Fibroblast of peridontal ligament (primary cell): ENCODE results near the gene TNNT2.

ENCODE experiments used
- DNase-seq: peaks from one replicate; pipeline ENCODE4 v3.0.0-alpha.2; 2010; ENCODE audit errors: extremely low read depth

TNNT2 gene

DNA sequence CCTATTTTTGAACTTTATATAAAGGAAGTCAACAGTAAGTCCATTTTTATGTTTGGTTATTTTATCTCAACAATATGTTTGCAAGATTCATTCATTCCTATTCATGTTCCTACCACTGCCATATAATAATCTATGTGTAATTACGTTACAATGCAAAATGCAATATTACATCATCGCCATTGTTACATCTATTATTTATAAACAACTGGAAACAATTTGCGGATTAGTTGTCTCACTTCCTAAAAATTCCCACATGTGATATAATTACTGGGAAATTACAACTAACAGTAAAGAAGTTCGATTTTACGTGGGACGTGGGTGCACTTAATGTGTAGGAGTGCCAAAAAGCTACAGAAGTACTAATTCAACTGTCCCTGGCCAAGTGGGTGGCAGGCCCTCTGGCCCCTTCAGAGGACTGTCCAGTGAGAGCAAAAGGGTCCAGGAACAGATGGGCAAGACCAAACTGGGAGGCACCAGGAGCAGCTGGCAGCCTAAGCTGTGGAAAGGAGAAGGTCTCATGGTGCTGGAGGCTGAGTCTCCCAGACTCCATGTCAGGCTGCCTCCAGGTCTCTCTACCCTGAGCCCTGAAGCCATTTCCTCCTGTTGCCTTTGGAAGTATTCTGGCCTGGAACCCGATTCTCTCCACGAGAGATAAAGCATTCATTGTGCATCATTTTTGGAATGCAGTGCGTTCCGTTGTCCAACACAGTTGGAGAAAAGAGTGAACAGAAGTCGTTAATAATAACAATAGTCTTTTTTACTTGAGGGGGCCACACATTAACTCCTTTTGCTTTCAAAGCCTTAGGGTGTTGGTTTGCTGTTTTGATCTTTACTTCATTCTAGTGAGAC lies 42.9 kb downstream of the TNNT2 start:
- DNase-seq = no peak

DNA sequence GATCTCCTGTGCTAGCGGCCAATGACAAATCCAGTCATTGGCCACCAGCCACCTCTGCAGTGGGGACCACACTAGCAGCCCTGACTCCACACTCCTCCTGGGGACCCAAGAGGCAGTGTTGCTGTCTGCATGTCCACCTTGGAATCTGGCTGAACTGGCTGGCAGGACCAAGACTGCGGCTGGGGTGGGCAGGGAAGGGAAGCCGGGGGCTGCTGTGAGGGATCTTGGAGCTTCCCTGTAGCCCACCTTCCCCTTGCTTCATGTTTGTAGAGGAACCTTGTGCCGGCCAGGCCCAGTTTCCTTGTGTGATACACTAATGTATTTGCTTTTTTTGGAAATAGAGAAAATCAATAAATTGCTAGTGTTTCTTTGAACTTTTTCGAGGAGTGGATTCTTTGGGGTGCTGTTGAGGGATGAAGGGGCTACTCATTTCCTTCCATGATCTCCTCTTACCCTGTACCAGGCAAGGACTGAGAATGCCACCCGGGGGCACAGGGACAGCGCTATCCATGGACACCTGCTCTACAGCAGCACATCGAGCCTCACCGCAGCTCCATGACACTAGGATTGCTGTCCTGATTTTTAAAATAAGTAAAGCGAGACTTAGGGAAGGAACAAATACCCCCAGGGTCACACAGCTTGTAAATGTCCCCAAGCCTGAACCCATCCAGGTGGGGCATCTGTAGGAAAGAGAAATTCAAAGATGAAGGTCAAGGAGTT lies 44.7 kb downstream of the TNNT2 start:
- DNase-seq = no peak

DNA sequence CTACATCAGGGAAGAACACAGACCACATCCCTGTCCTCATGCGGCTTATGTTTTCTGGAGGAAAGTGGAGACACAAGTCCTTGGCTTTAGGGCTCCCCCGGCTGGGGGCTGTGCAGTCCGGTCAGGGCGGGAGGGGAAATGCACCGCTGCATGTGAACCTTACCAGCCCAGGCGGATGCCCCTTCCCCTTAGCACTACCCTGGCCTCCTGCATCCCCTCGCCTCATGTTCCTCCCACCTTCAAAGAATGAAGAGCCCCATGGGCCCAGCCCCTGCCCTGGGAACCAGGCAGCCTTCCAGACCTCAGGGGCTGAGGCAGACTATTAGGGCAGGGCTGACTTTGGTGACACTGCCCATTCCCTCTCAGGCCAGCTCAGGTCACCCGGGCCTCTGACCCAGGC lies 45.5 kb downstream of the TNNT2 start:
- DNase-seq = no peak

DNA sequence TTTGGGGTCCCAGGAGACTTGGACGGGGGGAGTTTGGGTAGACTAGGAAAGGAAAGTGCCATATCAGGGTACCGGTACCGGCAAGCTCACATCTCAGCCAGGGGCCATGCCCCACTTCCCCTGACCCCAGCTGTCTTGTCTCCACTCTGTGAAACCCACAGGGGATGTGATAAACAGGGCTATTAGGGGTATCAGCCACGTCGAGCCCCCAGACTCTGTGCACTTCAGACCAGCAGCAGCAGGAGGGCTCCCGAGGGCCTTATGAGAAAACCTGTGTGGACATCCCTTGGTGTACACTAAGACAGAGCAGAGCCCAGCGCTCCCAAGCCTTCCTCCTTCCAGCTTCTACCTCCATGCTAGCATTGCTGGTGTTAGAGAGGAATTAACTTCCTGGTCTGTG lies 46.3 kb downstream of the TNNT2 start:
- DNase-seq = no peak

DNA sequence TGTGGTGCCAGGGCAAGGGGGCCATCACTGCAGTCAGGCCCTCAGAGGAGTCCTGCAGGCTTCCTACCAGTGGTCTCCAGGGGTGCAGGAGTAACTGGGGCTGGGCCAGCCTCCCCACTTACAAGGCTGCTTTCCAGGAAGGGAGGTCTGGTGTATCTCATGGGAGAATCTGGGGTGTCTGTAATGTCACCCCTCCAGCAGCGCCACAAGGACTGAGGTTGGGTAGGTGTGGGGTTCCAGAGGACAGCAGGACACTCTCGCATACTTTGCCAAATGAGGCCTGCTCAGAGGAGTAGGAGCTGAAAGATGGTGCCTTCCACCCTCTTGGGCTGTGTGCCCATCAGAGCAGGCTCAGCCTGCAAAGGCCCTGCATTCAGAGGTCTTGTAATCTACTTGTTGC lies 46.9 kb downstream of the TNNT2 start:
- no peak for DNase-seq

DNA sequence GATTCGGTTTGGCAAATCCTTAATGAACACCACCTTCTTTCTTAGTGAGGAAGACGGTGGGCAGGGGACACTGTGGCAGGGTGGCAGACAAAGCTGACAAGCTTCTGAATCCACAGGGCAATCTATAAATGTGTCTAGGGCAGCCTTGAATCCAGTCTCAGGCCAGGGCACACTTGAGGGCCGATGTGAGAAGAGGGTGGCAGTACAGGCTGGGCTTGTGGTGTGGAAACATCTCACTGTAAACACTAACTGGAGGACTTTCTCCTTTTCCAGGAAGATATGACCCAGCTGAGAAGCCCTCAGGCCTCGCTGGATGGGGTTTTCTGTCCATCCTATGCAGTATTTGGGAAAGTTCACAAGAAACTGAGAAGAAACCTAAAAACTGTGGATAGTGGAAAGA lies 47.7 kb downstream of the TNNT2 start:
- DNase-seq = peak; percentile 24

DNA sequence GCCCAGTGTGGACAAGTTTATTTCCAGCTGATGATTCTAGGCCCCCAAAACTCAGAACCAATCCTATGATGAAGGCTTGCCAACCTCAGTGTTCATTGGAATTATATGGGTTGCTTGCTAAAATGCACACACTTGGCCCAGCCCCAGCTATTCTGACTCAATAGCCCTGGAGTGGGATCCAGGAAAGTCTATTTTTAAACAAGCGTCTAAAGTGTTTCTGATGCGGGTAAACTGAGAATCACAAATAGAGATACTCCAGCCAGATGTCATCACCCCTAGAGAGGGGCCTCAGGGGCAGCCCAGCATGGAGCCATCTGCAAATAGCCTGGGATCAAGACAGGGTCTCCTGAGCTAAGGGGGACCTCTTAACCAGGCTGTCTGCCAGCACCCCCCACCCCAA lies 48.2 kb downstream of the TNNT2 start:
- peak; percentile 65 for DNase-seq

DNA sequence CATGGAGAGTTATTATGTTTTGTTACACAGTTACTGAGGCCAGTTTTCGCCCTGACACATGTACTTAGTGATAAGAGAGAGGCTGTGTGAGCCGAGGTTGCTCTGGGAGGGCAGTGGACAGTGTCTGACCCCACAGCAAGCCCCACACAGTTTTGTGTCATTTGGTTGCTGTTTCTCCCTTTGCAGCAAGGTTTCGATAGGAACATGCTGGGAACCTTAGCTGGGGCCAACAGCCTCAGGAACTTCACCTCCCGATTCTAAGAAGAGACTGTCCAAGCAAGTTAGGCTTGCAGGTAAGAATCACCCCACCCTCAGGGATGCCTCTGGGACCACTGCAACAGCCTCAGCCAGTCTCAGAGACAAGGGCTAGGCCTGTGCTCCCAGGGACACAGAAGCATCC lies 48.9 kb downstream of the TNNT2 start:
- DNase-seq = no peak

DNA sequence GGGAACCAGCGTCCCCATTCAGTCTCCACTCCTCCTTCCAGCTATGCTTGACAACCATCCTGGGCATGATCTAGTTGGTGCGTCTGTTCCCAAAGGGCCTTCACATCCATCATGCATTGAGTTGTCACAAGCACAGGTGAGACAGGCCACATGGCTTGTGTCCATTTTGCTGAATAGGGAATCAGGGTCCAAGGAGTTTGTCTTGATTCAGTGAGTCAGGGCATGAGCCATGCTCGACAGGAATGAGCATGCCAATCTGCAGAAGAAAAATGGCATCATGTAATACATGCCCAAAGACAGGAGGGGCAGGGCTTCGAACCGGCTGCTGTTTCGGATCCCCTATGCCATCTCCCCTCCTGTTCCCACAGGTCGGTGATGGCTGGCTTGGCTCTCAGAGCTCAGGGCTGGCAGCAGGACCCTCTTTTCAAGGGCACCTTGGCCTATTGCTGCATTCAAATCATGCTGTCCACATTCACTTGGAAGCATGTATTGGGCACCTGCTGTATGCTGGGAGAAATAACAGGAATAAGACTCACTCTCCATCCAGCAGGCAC lies 49.7 kb downstream of the TNNT2 start:
- no peak for DNase-seq

DNA sequence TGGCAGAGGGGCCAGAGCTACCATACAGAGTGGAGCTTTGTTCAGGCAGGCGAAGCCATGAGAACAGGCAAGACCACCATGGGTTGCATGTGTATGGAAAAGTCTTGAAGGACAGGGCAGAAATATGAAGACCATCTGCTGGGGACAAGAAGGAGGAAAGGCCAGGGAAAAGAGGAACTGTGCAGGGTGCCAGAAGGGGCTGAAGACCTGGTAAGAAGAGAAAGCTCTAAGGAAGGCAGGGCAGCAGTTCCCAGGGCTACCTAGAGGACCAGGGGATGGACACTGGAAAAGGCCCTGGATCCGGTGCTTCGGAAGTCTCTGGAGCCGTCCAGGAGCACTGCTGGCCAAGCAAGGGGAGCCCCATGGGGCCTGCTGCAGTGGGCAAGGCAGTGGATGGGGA lies 50.8 kb downstream of the TNNT2 start:
- DNase-seq = no peak

DNA sequence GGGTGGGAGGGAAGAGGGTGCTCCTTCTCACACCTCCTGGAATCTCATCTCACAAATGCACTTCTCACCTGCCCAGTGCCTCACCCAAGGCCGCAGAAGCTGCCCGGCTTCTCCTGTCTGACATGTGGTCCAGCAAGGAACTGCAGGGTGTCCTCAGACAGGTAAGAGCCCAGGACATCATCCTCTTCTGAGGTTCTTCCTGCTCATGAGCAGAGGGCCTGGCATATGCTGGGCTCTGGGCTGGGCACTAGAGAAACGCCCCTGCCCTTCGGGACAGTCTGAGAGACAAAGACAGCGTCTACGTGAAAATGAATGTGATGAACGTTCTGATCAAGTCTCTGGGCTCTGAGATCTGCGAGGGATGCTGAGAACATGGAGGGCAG lies 51.8 kb downstream of the TNNT2 start:
- no peak for DNase-seq

DNA sequence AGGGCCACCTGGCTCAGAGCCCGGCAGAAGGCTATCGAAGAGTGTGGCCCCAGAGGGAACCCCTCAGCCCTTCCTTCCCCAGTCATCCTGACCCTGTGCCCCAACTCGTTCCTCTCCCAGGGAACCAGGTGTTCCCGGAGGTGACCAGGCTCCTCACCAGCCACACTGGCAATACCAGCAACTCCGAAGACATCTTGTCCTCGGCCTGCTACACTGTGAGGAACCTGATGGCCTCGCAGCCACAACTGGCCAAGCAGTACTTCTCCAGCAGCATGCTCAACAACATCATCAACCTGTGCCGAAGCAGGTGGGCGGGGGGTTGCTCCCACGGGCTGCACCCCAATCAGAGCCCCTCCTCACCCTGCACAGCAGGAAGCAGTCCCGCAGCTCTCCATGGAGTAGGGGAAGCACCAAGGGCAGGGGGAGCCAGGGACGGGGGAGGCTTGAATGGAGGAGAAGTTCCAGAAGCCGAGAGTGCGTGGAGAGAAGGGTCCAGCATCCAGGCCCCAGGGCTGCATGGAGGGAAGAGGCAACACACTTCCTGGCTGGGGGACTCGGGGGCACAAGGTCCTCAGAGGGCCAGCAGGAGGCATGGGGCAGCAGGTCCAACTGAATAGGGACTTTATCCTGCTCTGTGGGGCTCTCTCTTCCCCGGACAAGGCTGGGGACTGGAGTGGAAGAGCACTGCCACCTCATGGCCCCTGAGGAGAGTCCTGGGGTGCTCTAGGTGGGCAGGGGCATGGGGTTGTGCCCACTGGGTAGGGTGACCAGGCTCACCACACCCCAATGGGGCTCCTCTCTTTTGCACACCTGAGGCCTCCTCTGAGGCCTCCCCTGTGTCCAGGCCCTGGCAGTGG lies 52.4 kb downstream of the TNNT2 start:
- DNase-seq = no peak

DNA sequence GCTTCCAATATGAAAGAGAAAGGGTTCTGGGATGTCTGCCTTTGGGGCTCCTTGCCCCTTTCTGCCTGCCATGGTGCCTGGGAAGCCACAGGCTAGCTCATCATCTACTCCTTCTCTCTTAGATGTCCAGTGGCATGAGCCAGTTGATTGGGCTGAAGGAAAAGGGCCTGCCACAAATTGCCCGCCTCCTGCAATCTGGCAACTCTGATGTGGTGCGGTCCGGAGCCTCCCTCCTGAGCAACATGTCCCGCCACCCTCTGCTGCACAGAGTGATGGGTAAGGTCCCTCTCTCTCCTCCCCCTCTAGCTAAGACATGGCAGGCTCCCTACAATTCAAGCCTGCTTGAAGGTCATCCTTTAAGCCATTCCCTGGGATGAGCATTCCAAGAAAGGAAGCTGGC lies 53.2 kb downstream of the TNNT2 start:
- no peak for DNase-seq

DNA sequence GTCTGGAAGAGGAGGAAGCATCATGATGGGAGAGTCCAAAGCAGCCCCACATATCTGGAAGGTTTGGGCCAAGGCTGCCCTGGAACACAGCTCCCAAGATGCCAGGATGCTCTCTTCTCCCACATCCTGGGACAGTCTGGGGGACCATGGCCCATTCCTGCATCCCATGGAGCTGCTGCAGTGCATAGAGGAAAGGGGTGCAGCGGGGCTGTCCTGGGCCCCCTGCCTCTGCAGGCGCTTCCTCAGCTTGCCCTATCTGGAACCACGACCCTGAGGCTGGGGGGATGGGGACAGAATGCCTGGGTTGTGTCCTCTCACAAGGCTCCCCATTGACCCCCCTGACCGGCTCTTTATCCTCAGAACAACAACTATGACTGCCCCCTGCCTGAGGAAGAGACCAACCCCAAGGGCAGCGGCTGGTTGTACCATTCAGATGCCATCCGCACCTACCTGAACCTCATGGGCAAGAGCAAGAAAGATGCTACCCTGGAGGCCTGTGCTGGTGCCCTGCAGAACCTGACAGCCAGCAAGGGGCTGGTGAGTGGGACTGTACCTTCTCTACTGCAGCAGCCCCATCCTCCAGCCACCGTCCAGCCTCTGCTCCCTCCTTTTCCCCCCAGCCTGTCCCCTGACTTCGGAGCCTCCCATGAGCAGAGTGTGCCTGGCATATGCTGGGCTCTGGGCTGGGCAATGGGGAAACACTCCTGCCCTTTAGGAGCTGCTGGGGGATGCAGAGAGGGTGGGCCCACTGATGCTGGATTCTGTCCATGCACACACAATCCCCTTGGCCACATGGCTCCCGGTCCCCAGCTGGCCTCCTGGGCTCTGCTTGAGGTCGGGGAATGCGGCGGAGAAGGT lies 54.6 kb downstream of the TNNT2 start:
- DNase-seq = no peak

DNA sequence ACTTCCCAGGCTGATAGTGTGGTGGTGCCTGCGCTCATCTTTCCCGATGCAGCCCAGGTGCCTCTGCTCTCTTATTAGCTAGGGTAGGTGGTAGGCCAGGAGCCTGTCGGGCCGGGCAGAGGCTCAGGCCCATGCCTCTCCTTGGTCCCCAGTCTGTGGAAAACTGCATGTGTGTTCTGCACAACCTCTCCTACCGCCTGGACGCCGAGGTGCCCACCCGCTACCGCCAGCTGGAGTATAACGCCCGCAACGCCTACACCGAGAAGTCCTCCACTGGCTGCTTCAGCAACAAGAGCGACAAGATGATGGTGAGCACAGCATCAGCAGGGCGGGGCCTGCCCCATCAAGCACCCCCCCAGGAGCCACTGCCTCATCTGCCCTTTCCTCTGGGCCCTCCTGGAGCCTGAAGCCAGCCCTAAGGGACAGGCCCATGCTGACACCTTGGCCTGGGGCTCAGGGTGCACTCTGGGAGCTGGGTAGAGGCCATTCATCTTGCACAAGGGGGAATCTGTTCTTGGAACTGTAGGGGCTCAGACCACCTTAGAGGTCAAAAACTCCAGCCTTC lies 55.6 kb downstream of the TNNT2 start:
- no peak for DNase-seq

DNA sequence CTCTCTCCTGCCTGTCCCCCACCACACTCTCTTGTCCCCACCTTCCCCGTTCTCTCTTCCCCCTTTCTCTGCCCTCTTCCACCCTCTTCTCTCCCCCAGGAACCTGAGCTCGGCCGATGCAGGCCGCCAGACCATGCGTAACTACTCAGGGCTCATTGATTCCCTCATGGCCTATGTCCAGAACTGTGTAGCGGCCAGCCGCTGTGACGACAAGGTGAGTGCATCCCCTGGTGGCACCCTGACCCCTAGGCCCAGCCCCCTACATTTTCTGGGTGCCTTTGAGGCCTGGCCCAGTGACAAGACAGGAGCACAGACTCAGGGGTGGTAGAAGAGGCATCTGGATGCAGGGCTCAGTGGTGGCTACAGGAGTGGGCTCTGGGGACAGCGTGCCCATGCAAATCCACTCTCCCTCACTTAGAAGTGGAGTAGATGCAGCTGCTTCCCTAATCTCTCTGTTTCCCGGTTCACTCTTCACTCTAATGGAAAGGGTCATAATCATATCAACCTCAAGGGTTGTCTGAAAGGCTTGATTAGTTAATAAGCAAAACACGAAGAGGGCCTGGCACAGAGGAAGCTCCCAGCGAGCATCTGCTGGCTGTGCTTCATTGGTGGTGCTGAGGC lies 57.2 kb downstream of the TNNT2 start:
- DNase-seq = no peak

DNA sequence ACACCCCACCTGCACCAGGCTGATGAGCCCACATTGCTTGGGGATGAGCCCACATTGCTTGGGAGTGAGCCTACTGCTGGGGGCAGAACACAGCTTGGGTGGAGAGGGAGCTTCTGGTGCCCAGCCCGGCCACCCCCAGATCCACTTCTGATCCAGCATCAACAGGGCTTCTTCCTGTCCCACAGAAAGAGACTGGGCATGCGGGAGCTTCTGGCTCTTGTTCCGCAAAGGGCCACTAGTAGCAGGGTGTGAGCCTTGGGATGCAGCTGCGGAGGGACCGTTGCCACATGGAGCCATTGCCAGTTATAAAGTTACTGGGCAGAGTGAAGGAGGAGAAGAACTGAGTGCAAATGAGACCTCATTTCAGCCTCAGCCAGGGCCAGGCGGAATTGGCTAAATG lies 57.8 kb downstream of the TNNT2 start:
- DNase-seq = no peak

DNA sequence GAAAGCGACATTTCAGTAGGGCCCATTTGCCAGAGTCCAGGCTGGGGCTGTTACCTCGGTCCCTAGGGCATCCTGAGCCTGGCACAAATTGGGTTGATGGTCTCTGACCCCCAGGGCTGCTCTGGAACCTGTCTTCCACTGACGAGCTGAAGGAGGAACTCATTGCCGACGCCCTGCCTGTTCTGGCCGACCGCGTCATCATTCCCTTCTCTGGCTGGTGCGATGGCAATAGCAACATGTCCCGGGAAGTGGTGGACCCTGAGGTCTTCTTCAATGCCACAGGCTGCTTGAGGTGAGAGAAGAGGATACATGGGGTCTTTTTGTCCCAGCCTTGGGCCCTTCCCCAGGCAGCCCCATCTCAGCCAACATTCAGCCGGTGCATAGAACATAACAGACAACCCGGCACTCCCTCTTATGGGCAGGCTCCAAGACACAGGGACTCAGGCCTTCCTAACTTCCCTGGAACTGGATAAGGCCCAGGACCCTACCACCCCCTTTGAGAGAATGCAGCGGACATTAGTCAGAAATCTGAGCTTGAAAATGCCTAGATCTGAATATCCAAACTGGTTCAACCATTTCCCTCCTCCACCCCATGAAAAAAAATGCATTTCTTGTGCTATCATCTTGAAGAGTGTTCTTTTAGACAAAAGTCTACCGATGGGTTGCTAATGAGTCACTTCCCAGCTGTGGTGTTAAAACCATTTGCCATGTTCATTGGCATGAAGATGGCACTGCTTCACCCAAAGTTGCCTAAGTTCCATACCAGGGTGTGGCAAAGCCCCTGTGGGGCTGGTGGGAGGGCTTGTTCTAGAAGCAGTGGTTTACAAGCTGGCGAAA lies 58.8 kb downstream of the TNNT2 start:
- DNase-seq = no peak

DNA sequence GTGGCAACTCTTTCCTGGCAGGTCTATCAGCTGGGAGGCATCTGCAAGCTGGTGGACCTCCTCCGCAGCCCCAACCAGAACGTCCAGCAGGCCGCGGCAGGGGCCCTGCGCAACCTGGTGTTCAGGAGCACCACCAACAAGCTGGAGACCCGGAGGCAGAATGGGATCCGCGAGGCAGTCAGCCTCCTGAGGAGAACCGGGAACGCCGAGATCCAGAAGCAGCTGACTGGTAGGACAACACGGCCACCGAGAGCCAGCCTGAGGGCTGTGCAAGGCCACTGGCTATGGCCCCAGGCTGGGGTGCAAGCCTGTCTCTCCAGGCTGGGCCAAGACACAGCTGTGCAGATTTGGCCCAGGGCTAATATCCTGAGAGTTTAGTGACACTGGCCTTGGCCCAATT lies 59.9 kb downstream of the TNNT2 start:
- no peak for DNase-seq

DNA sequence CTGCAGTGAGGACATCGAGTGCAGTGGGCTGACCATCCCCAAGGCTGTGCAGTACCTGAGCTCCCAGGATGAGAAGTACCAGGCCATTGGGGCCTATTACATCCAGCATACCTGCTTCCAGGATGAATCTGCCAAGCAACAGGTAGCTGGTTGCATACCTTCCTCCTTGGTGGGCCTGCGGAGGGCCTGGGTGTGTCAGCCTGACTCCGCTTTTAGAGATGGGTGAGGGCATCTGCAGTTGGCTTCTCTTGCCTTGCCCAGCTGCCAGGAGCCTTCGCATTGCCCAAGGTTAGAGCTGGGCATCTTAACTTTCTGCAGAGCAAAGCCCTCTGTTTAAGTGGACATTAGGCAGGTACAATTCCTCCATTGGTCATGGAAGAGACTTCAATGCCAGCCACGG lies 60.9 kb downstream of the TNNT2 start:
- no peak for DNase-seq
